H9 (cell line): ENCODE data around the gene CHRNA4. TPM values are rescaled to one million over a fixed set of nuclear protein-coding genes. Genes with fewer than 3 reads are reported as not detected.

Experiments used
- DNase-seq: peaks from one replicate; pipeline ENCODE4 v3.0.0-alpha.2; 2017
- H2AFZ ChIP-seq: one replicate; pipeline ENCODE4 v1.6.1; 2013; ENCODE audit warnings: mild to moderate bottlenecking, low read length, control low read depth, moderate library complexity
- H2AK5ac ChIP-seq: 2 replicates; pipeline ENCODE4 v1.6.1; 2013; ENCODE audit warnings: low read length, control low read depth, mixed read lengths; ENCODE audit not compliant: insufficient read length
- H2BK120ac ChIP-seq: one replicate; pipeline ENCODE4 v1.6.1; 2013; ENCODE audit warnings: low read depth, mild to moderate bottlenecking, low read length, control low read depth, inconsistent platforms; ENCODE audit not compliant: poor library complexity, severe bottlenecking
- H2BK12ac ChIP-seq: 2 replicates; pipeline ENCODE4 v1.6.1; 2013; ENCODE audit warnings: low read length, control low read depth, mixed read lengths, low read depth; ENCODE audit not compliant: insufficient read length
- H2BK15ac ChIP-seq: 2 replicates; pipeline ENCODE4 v1.6.1; 2013; ENCODE audit warnings: low read depth, low read length, control low read depth
- H2BK20ac ChIP-seq: one replicate; pipeline ENCODE4 v1.6.1; 2013; ENCODE audit warnings: low read depth, mild to moderate bottlenecking, low read length, control low read depth, inconsistent platforms; ENCODE audit not compliant: poor library complexity, severe bottlenecking
- H2BK5ac ChIP-seq: 2 replicates; pipeline ENCODE4 v1.6.1; 2013; ENCODE audit warnings: low read length, control low read depth, mixed read lengths; ENCODE audit not compliant: insufficient read length
- H3K14ac ChIP-seq: 2 replicates; pipeline ENCODE4 v1.6.1; 2013; ENCODE audit warnings: low read length, control low read depth; ENCODE audit not compliant: insufficient read depth
- H3K18ac ChIP-seq: 2 replicates; pipeline ENCODE4 v1.6.1; 2013; ENCODE audit warnings: low read depth, mild to moderate bottlenecking, mixed read lengths, low read length, control low read depth; ENCODE audit not compliant: insufficient read length
- H3K23ac ChIP-seq: 2 replicates; pipeline ENCODE4 v1.6.1; 2013; ENCODE audit warnings: low read length, control low read depth, mixed read lengths, low read depth; ENCODE audit not compliant: insufficient read length
- H3K23me2 ChIP-seq: 2 replicates; pipeline ENCODE4 v1.6.1; 2013; ENCODE audit warnings: low read depth, mild to moderate bottlenecking, mixed read lengths, low read length, control low read depth; ENCODE audit not compliant: insufficient read length, poor library complexity, severe bottlenecking
- H3K27ac ChIP-seq: 2 replicates; pipeline ENCODE4 v1.5.1; 2013; ENCODE audit warnings: low read length, control low read depth, mixed read lengths, low read depth; ENCODE audit not compliant: insufficient read length
- H3K27me3 ChIP-seq: 2 replicates; pipeline ENCODE4 v1.6.1; 2013; ENCODE audit warnings: low read length, control low read depth, inconsistent platforms; ENCODE audit not compliant: insufficient read depth
- H3K4ac ChIP-seq: 2 replicates; pipeline ENCODE4 v1.6.1; 2013; ENCODE audit warnings: low read depth, mild to moderate bottlenecking, control low read depth, inconsistent platforms, low read length, moderate library complexity
- H3K4me1 ChIP-seq: 2 replicates; pipeline ENCODE4 v1.6.1; 2013; ENCODE audit warnings: low read length, control low read depth, inconsistent platforms; ENCODE audit not compliant: insufficient read depth
- H3K4me2 ChIP-seq: 2 replicates; pipeline ENCODE4 v1.6.1; 2013; ENCODE audit warnings: low read length, control low read depth, mixed read lengths; ENCODE audit not compliant: insufficient read length, insufficient read depth
- H3K56ac ChIP-seq: 2 replicates; pipeline ENCODE4 v1.6.1; 2013; ENCODE audit warnings: low read depth, mild to moderate bottlenecking, mixed read lengths, low read length, control low read depth; ENCODE audit not compliant: insufficient read length
- H3K79me1 ChIP-seq: 2 replicates; pipeline ENCODE4 v1.6.1; 2013; ENCODE audit warnings: low read depth, mild to moderate bottlenecking, moderate library complexity, low read length, control low read depth, inconsistent platforms; ENCODE audit not compliant: insufficient read depth, poor library complexity, severe bottlenecking
- H3K79me2 ChIP-seq: 2 replicates; pipeline ENCODE4 v1.6.1; 2013; ENCODE audit warnings: low read length, control low read depth, inconsistent platforms; ENCODE audit not compliant: insufficient read depth
- H3K9ac ChIP-seq: 2 replicates; pipeline ENCODE4 v1.6.1; 2013; ENCODE audit warnings: low read length, control low read depth, mixed read lengths; ENCODE audit not compliant: insufficient read length; ENCODE audit errors: extremely low read depth
- H3K9me3 ChIP-seq: one replicate; pipeline ENCODE4 v1.6.1; 2013; ENCODE audit warnings: low read depth, low read length, inconsistent platforms; ENCODE audit not compliant: control insufficient read depth
- H3T11ph ChIP-seq: one replicate; pipeline ENCODE4 v1.6.1; 2013; ENCODE audit warnings: mild to moderate bottlenecking, low read length, control low read depth, inconsistent platforms
- H4K20me1 ChIP-seq: one replicate; pipeline ENCODE4 v1.6.1; 2013; ENCODE audit not compliant: control insufficient read depth, insufficient read length, insufficient read depth
- H4K5ac ChIP-seq: 2 replicates; pipeline ENCODE4 v1.6.1; 2013; ENCODE audit warnings: low read depth, mild to moderate bottlenecking, mixed read lengths, low read length, control low read depth; ENCODE audit not compliant: insufficient read length
- H4K8ac ChIP-seq: replicated peaks from 2 replicates; pipeline ENCODE4 v1.6.1; 2013; ENCODE audit warnings: low read length, control low read depth, mixed read lengths, low read depth; ENCODE audit not compliant: insufficient read length
- H4K91ac ChIP-seq: 2 replicates; pipeline ENCODE4 v1.6.1; 2013; ENCODE audit warnings: low read depth, mild to moderate bottlenecking, moderate library complexity, mixed read lengths, low read length, control low read depth; ENCODE audit not compliant: insufficient read length
- H3K27ac Mint-ChIP-seq, 3 experiments: 2 replicates in 2 of 3; 3 replicates in 1 of 3; pipeline ENCODE4 v1.8.0; 2020 to 2021; ENCODE audit warnings: mixed read lengths in 3 of 3, mild to moderate bottlenecking in 1 of 3, moderate library complexity in 1 of 3
- H3K27me3 Mint-ChIP-seq: 2 replicates; pipeline ENCODE4 v1.8.0; 2021; ENCODE audit warnings: low read depth, mild to moderate bottlenecking, moderate library complexity, mixed read lengths
- H3K36me3 Mint-ChIP-seq, 3 experiments: 2 replicates in 2 of 3; 3 replicates in 1 of 3; pipeline ENCODE4 v1.8.0; 2020 to 2021; ENCODE audit warnings: low read depth in 3 of 3, mixed read lengths in 3 of 3; ENCODE audit not compliant: insufficient read depth in 1 of 3
- H3K4me1 Mint-ChIP-seq, 2 experiments: 2 replicates each; pipeline ENCODE4 v1.8.0; 2020; ENCODE audit warnings: mixed read lengths in 2 of 2
- H3K4me3 Mint-ChIP-seq, 2 experiments: 2 replicates in 1 of 2; 3 replicates in 1 of 2; pipeline ENCODE4 v1.8.0; 2020 to 2021; ENCODE audit warnings: mild to moderate bottlenecking in 2 of 2, mixed read lengths in 2 of 2, moderate library complexity in 1 of 2
- H3K9me3 Mint-ChIP-seq, 2 experiments: 2 replicates in 1 of 2; 3 replicates in 1 of 2; pipeline ENCODE4 v1.8.0; 2020; ENCODE audit warnings: mild to moderate bottlenecking in 2 of 2, mixed read lengths in 2 of 2, moderate library complexity in 1 of 2
- WGBS: extraction: QIAGEN DNeasy Blood & Tissue Kit; methylation state at CpG from one replicate; pipeline ENCODE4 v1.1.7; 2013; ENCODE audit warnings: missing lambda C conversion rate, low lambda C conversion rate, mixed read lengths; ENCODE audit not compliant: insufficient read length; ENCODE audit errors: extremely low coverage; 5-methylcytosine and 5-hydroxymethylcytosine counted together
- total RNA-seq: library from RNA; stranded (reverse); gene quantifications from 2 replicates; pipeline ENCODE4 v1.2.1, GENCODE V29; 2021
- TF ChIP-seq, protein P1 (sequence below): fragments of 200-600 bp; sonication (generic); conservative IDR thresholded peaks from 3 replicates; pipeline ENCODE4 v1.8.0; 2021; ENCODE audit warnings: antibody characterized with exemption, mild to moderate bottlenecking

Gene CHRNA4
- total RNA-seq, 1 experiment from 2014 or later: 2.5 TPM

DNA sequence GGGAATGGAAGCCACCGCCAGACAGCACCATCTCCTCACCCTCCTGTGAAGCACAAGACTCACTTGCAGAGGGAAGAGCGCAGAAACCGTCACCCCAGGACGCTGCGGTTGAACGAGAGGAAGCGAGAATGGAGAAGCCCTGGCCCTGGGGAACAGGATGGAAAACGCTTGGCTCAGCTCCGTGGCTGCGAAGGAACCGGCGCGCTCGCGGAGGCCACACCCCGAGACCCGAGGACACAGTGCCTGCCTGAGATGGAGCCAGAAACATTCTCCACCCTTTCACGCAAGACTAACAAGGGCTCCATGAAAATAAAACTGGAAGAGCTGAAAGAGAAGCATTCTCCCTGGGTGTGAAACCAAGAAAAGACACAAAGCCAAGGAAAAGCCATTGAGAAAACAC, 25.3 kb upstream of the CHRNA4 start:
- Histone ChIP-seq H2BK15ac (no peak overlapping the region), H3K23me2 (no peaks in the 10 kb centered on the region), H3K56ac (no peak overlapping the region), H2BK12ac (no peak overlapping the region), H3K23ac (no peak overlapping the region), H2BK5ac (no peak overlapping the region), H3K18ac (no peak overlapping the region), H2BK120ac (no peak overlapping the region), H2BK20ac (no peak overlapping the region), H3K4me1 (no peaks in the 10 kb centered on the region), H4K8ac (no peak overlapping the region), H3K14ac (no peak overlapping the region), H3K79me1 (no peaks in the 10 kb centered on the region), H4K5ac (no peak overlapping the region), H3K9me3 (peaks cover 17% of the 10 kb centered on the region), H2AFZ (no peak overlapping the region), H3K9ac (no peak overlapping the region), H4K91ac (no peak overlapping the region), H4K20me1 (no peaks in the 10 kb centered on the region), H3K4ac (no peak overlapping the region), H3K27me3 (no peaks in the 10 kb centered on the region), H3K79me2 (0 out of 2 replicates have a peak, but pooled peaks cover 1% of the 10 kb centered on the region), H3K4me2 (no peak overlapping the region), H3T11ph (no peak overlapping the region), H3K27ac (no peak overlapping the region), H2AK5ac (no peak overlapping the region)
- Mint-ChIP-seq H3K27me3 (peaks cover 39% of the 10 kb centered on the region), H3K4me1 (peaks cover 6 to 8% of the 10 kb centered on the region in 2 experiments; a peak in 3 of 4 replicates), H3K27ac (no peak overlapping the region), H3K4me3 (no peak overlapping the region), H3K9me3 (peaks cover 42 to 57% of the 10 kb centered on the region in 2 experiments), H3K36me3 (peaks cover 16 to 19% (median 19%) of the 10 kb centered on the region in 3 experiments)
- DNase-seq: no peak
- whole genome bisulfite sequencing: no CpG with 5 or more reads among the region's 18 CpGs
- TF ChIP-seq, protein P1, sequence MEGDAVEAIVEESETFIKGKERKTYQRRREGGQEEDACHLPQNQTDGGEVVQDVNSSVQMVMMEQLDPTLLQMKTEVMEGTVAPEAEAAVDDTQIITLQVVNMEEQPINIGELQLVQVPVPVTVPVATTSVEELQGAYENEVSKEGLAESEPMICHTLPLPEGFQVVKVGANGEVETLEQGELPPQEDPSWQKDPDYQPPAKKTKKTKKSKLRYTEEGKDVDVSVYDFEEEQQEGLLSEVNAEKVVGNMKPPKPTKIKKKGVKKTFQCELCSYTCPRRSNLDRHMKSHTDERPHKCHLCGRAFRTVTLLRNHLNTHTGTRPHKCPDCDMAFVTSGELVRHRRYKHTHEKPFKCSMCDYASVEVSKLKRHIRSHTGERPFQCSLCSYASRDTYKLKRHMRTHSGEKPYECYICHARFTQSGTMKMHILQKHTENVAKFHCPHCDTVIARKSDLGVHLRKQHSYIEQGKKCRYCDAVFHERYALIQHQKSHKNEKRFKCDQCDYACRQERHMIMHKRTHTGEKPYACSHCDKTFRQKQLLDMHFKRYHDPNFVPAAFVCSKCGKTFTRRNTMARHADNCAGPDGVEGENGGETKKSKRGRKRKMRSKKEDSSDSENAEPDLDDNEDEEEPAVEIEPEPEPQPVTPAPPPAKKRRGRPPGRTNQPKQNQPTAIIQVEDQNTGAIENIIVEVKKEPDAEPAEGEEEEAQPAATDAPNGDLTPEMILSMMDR: no peak
